NCI-H526 (cell line): ENCODE results near the gene ZBTB34.

Experiments
- DNase-seq, 2 experiments: peaks; one replicate each; lab custom pipeline; 2025; lab: John Stamatoyannopoulos, UW

ZBTB34 gene

GRCh38 chr9:126919193-126919592 is 58.8 kb downstream of the ZBTB34 start:
- no peak for DNase-seq

- no peak for DNase-seq
Measured at GRCh38 chr9:126925876-126926275, 65.4 kb downstream of the ZBTB34 start.

GRCh38 chr9:126926364-126926763 is 65.9 kb downstream of the ZBTB34 start:
- DNase-seq = no peak

- peak; percentile 60 to 68 for DNase-seq
Measured at GRCh38 chr9:126927419-126927818, 67.0 kb downstream of the ZBTB34 start.

GRCh38 chr9:126932871-126933321 is 72.5 kb downstream of the ZBTB34 start:
- no peak for DNase-seq

GRCh38 chr9:126933334-126933980 is 73.0 kb downstream of the ZBTB34 start:
- no peak for DNase-seq

- DNase-seq = no peak
Measured at GRCh38 chr9:126934441-126934840, 74.0 kb downstream of the ZBTB34 start.
